Suprapubic skin (tissue), 3 donors: ENCODE measurements around the gene PTPRN2.

ENCODE experiments used
- POLR2AphosphoS5 ChIP-seq, 3 donors: sonication (generic); formaldehyde crosslinking; IDR thresholded peaks; one replicate each; pipeline ENCODE4 v1.6.1; 2017; ENCODE audit warnings: antibody characterized with exemption in 3 of 3
- TF ChIP-seq, protein P1 (sequence below), 2 donors: fragments of 200-600 bp in 1 of 2; fragments of 450-650 bp in 1 of 2; sonication (generic) in 1 of 2; IDR thresholded peaks; one replicate each; pipeline ENCODE4 v1.5.1; 2016 to 2019; ENCODE audit warnings: antibody characterized with exemption in 2 of 2, mild to moderate bottlenecking in 1 of 2, moderate library complexity in 1 of 2

DNA sequence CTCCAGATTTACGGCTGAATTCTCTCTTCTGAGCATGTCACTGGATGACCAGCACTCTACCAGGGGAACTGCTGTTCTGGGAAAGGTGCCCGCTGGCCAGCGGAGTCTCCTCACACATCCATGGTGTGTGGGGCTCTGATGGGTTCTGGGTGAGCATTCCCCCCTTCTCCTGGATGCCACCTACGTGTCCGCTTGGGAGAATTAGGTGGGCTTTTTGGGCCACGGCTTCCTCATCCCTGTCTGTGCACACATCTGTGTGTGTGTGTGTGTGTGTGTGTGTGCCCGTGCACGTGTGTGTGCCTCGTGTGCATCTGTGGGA, 1087.8 kb downstream of the PTPRN2 start:
- TF ChIP-seq, protein P1, sequence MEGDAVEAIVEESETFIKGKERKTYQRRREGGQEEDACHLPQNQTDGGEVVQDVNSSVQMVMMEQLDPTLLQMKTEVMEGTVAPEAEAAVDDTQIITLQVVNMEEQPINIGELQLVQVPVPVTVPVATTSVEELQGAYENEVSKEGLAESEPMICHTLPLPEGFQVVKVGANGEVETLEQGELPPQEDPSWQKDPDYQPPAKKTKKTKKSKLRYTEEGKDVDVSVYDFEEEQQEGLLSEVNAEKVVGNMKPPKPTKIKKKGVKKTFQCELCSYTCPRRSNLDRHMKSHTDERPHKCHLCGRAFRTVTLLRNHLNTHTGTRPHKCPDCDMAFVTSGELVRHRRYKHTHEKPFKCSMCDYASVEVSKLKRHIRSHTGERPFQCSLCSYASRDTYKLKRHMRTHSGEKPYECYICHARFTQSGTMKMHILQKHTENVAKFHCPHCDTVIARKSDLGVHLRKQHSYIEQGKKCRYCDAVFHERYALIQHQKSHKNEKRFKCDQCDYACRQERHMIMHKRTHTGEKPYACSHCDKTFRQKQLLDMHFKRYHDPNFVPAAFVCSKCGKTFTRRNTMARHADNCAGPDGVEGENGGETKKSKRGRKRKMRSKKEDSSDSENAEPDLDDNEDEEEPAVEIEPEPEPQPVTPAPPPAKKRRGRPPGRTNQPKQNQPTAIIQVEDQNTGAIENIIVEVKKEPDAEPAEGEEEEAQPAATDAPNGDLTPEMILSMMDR (IDR thresholded peaks at IDR 0.05) = no peak
- TF ChIP-seq POLR2AphosphoS5 (IDR thresholded peaks at IDR 0.05) = no peak
